GM19468 (cell line): Measurements from ENCODE around the gene GALNT4.

ENCODE experiments used
- ATAC-seq: cut with Tn5 transposase; IDR thresholded peaks from one replicate; pipeline ENCODE4 v1.9.1; 2021; ENCODE audit warnings: mild to moderate bottlenecking, moderate library complexity, moderate number of reproducible peaks; ENCODE audit not compliant: unreplicated experiment; ENCODE audit errors: extremely low read depth

The GALNT4 gene

GRCh38 chr12:89538897-89539296 lies 14.3 kb upstream of the GALNT4 start:
- ATAC-seq = no peak

GRCh38 chr12:89537389-89537788 lies 12.8 kb upstream of the GALNT4 start:
- no peak for ATAC-seq

- peak; percentile 23 for ATAC-seq
Measured at GRCh38 chr12:89529738-89530137, 5.1 kb upstream of the GALNT4 start.

- ATAC-seq = no peak
Measured at GRCh38 chr12:89528434-89528833, 3.8 kb upstream of the GALNT4 start.

GRCh38 chr12:89525824-89526770 lies 1.5 kb upstream of the GALNT4 start, which contains the start of gene POC1B:
POC1B (minus strand) TSS chr12:89526047; CDS start chr12:89525895, 152 bp downstream.
- ATAC-seq = peak; percentile 42

- ATAC-seq = no peak
Measured at GRCh38 chr12:89525305-89525823, 768 bp upstream of the GALNT4 start.

GRCh38 chr12:89523843-89524540 lies 604 bp downstream of the GALNT4 start:
- no peak for ATAC-seq

- ATAC-seq = no peak
Measured at GRCh38 chr12:89523393-89523792, 1.2 kb downstream of the GALNT4 start.

GRCh38 chr12:89521364-89522223 lies 3.0 kb downstream of the GALNT4 start:
- no peak for ATAC-seq

GRCh38 chr12:89517720-89518119 lies 6.9 kb downstream of the GALNT4 start:
- ATAC-seq = no peak

- no peak for ATAC-seq
Measured at GRCh38 chr12:89516633-89517032, 8.0 kb downstream of the GALNT4 start.

GRCh38 chr12:89514751-89515150 lies 9.8 kb downstream of the GALNT4 start:
- ATAC-seq = peak; percentile 29

GRCh38 chr12:89513544-89513943 lies 11.1 kb downstream of the GALNT4 start:
- ATAC-seq = no peak

GRCh38 chr12:89507015-89507824 lies 17.4 kb downstream of the GALNT4 start:
- no peak for ATAC-seq

- no peak for ATAC-seq
Measured at GRCh38 chr12:89506050-89506449, 18.5 kb downstream of the GALNT4 start.

- ATAC-seq = no peak
Measured at GRCh38 chr12:89504560-89505346, 19.8 kb downstream of the GALNT4 start.

- no peak for ATAC-seq
Measured at GRCh38 chr12:89501793-89502192, 22.8 kb downstream of the GALNT4 start.

GRCh38 chr12:89499857-89500256 lies 24.7 kb downstream of the GALNT4 start:
- ATAC-seq = no peak
